ENCODE results near the gene ZNF44.

DNA sequence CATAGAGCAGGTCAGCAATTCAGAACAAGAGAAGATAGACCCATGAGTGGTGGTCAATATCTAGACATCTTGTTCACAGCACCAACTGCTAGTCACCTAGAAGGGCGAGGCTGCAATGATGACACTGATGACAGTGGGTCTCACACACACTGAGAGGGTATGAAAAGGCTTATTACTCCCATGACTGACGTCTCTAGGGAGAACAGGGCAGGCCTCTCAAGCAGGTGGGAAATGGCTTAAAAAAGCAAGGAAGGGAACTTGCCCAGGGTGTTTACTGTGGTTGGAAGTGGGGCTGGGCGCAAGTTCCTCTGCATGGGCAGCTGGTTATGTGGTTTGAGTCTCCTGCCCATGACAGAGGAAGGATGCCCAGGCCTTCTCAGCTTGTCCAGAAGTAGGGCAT, 33.8 kb downstream of the ZNF44 start:
- TF ChIP-seq, protein P1, sequence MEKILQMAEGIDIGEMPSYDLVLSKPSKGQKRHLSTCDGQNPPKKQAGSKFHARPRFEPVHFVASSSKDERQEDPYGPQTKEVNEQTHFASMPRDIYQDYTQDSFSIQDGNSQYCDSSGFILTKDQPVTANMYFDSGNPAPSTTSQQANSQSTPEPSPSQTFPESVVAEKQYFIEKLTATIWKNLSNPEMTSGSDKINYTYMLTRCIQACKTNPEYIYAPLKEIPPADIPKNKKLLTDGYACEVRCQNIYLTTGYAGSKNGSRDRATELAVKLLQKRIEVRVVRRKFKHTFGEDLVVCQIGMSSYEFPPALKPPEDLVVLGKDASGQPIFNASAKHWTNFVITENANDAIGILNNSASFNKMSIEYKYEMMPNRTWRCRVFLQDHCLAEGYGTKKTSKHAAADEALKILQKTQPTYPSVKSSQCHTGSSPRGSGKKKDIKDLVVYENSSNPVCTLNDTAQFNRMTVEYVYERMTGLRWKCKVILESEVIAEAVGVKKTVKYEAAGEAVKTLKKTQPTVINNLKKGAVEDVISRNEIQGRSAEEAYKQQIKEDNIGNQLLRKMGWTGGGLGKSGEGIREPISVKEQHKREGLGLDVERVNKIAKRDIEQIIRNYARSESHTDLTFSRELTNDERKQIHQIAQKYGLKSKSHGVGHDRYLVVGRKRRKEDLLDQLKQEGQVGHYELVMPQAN (IDR thresholded peaks at IDR 0.05; ENCODE audit: borderline replicate concordance) = no peak
- TF ChIP-seq EP300 (IDR thresholded peaks at IDR 0.05; ENCODE audit: low read length) = no peak
- TF ChIP-seq, protein P2, sequence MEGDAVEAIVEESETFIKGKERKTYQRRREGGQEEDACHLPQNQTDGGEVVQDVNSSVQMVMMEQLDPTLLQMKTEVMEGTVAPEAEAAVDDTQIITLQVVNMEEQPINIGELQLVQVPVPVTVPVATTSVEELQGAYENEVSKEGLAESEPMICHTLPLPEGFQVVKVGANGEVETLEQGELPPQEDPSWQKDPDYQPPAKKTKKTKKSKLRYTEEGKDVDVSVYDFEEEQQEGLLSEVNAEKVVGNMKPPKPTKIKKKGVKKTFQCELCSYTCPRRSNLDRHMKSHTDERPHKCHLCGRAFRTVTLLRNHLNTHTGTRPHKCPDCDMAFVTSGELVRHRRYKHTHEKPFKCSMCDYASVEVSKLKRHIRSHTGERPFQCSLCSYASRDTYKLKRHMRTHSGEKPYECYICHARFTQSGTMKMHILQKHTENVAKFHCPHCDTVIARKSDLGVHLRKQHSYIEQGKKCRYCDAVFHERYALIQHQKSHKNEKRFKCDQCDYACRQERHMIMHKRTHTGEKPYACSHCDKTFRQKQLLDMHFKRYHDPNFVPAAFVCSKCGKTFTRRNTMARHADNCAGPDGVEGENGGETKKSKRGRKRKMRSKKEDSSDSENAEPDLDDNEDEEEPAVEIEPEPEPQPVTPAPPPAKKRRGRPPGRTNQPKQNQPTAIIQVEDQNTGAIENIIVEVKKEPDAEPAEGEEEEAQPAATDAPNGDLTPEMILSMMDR (IDR thresholded peaks at IDR 0.05 in 2 of 3, conservative IDR thresholded peaks at IDR 0.05 in 1 of 3; ENCODE audit: insufficient read depth in 2 of 3, low read depth in 1 of 3, low read length in 3 of 3) = no peak
- TF ChIP-seq, protein P3, sequence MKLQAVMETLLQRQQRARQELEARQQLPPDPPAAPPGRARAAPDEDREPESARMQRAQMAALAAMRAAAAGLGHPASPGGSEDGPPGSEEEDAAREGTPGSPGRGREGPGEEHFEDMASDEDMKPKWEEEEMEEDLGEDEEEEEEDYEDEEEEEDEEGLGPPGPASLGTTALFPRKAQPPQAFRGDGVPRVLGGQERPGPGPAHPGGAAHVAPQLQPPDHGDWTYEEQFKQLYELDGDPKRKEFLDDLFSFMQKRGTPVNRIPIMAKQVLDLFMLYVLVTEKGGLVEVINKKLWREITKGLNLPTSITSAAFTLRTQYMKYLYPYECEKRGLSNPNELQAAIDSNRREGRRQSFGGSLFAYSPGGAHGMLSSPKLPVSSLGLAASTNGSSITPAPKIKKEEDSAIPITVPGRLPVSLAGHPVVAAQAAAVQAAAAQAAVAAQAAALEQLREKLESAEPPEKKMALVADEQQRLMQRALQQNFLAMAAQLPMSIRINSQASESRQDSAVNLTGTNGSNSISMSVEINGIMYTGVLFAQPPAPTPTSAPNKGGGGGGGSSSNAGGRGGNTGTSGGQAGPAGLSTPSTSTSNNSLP (IDR thresholded peaks at IDR 0.05; ENCODE audit: borderline replicate concordance, low read depth, low read length) = no peak

Data from K562 (cell line).